Fibroblast of peridontal ligament (primary cell): ENCODE measurements around the gene SLC15A2.

Source experiments
- DNase-seq: peaks from one replicate; pipeline ENCODE4 v3.0.0-alpha.2; 2010; ENCODE audit errors: extremely low read depth

Gene SLC15A2

GRCh38 chr3:121981473-121981872 lies 87.3 kb downstream of the SLC15A2 start:
- no peak for DNase-seq

GRCh38 chr3:121985846-121986245 lies 91.6 kb downstream of the SLC15A2 start:
- DNase-seq, result no peak

GRCh38 chr3:121988146-121988545 lies 93.9 kb downstream of the SLC15A2 start:
- no peak for DNase-seq

- DNase-seq, result no peak
These were observed 95.7 kb downstream of the SLC15A2 start for GRCh38 chr3:121989943-121990342.

GRCh38 chr3:121992601-121993560 lies 98.7 kb downstream of the SLC15A2 start:
- no peak for DNase-seq
